Measurements from ENCODE around the gene MRPL12. TPM values are rescaled to one million over a fixed set of nuclear protein-coding genes. Genes with fewer than 3 reads are reported as not detected.

MRPL12 gene
- total RNA-seq, 1 experiment from 2014 or later = 139 TPM

DNA sequence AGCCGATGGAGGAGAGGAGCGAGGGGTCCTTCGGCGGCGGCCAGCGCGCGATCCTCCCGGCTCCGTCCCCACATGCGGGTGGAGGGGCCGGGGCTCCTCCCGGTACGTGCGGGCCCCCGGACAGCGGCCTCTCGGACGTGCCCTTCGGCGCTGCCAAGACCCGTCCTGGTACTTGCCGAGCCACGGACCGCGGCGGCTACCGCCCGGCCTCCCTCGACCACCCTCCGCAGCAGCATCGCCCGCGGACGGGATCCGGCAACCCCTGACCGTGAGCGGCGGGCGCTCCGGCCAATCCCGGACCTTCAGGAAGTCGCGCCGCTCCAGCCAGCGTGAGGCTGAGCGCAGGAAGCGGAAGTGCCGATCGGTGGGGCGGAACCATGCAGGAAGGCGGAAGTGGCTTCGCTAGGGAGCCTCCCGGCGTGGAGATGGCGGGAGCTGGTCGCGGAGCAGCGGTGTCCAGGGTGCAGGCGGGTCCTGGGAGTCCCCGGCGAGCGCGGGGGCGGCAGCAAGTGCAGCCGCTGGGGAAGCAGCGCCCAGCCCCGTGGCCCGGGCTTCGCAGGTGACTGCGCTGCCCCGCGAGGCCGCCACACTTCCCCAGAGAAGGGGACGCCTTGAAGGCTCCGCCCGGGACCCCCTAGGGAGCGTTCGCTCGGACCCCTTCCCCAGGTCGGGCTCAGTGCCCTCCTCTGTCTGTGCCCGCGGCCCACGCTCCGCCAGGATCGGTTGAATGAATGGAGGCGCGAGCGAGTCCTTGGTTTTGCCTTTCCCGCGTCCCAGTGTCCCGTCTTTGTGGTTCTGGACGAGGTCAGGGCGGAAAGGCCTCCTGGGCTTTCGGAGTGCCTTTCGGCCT, 36.6 kb upstream of the MRPL12 start, which contains the start of the genes CCDC137 and OXLD1 (continued):
- TF ChIP-seq, protein P1, sequence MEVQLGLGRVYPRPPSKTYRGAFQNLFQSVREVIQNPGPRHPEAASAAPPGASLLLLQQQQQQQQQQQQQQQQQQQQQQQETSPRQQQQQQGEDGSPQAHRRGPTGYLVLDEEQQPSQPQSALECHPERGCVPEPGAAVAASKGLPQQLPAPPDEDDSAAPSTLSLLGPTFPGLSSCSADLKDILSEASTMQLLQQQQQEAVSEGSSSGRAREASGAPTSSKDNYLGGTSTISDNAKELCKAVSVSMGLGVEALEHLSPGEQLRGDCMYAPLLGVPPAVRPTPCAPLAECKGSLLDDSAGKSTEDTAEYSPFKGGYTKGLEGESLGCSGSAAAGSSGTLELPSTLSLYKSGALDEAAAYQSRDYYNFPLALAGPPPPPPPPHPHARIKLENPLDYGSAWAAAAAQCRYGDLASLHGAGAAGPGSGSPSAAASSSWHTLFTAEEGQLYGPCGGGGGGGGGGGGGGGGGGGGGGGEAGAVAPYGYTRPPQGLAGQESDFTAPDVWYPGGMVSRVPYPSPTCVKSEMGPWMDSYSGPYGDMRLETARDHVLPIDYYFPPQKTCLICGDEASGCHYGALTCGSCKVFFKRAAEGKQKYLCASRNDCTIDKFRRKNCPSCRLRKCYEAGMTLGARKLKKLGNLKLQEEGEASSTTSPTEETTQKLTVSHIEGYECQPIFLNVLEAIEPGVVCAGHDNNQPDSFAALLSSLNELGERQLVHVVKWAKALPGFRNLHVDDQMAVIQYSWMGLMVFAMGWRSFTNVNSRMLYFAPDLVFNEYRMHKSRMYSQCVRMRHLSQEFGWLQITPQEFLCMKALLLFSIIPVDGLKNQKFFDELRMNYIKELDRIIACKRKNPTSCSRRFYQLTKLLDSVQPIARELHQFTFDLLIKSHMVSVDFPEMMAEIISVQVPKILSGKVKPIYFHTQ (CRISPR knock-in tag; IDR thresholded peaks at IDR 0.05) = no peak
- TF ChIP-seq, protein P2, sequence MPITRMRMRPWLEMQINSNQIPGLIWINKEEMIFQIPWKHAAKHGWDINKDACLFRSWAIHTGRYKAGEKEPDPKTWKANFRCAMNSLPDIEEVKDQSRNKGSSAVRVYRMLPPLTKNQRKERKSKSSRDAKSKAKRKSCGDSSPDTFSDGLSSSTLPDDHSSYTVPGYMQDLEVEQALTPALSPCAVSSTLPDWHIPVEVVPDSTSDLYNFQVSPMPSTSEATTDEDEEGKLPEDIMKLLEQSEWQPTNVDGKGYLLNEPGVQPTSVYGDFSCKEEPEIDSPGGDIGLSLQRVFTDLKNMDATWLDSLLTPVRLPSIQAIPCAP (CRISPR knock-in tag; IDR thresholded peaks at IDR 0.05) = peak; percentile 40; the same call in 1 of the 2 replicates
- no peak for TF ChIP-seq PRRX2 (CRISPR knock-in tag; IDR thresholded peaks at IDR 0.05)
- TF ChIP-seq NFE2L1 (CRISPR knock-in tag; IDR thresholded peaks at IDR 0.05) = peak; percentile 85; the same call in 1 of the 2 replicates
- TF ChIP-seq, protein P3, sequence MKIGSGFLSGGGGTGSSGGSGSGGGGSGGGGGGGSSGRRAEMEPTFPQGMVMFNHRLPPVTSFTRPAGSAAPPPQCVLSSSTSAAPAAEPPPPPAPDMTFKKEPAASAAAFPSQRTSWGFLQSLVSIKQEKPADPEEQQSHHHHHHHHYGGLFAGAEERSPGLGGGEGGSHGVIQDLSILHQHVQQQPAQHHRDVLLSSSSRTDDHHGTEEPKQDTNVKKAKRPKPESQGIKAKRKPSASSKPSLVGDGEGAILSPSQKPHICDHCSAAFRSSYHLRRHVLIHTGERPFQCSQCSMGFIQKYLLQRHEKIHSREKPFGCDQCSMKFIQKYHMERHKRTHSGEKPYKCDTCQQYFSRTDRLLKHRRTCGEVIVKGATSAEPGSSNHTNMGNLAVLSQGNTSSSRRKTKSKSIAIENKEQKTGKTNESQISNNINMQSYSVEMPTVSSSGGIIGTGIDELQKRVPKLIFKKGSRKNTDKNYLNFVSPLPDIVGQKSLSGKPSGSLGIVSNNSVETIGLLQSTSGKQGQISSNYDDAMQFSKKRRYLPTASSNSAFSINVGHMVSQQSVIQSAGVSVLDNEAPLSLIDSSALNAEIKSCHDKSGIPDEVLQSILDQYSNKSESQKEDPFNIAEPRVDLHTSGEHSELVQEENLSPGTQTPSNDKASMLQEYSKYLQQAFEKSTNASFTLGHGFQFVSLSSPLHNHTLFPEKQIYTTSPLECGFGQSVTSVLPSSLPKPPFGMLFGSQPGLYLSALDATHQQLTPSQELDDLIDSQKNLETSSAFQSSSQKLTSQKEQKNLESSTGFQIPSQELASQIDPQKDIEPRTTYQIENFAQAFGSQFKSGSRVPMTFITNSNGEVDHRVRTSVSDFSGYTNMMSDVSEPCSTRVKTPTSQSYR (CRISPR knock-in tag; IDR thresholded peaks at IDR 0.05) = peak; percentile 66
- TF ChIP-seq ZNF232 (CRISPR knock-in tag; IDR thresholded peaks at IDR 0.05) = 0 out of 2 replicates have a peak, but pooled peaks have one; percentile 80
- TF ChIP-seq GABPB1 (CRISPR knock-in tag; IDR thresholded peaks at IDR 0.05) = peak; percentile 91
- TF ChIP-seq SMAD3 (CRISPR knock-in tag; IDR thresholded peaks at IDR 0.05; ENCODE audit: borderline replicate concordance) = 0 out of 2 replicates have a peak, but pooled peaks have one; percentile 16
- no peak for TF ChIP-seq EMX1 (CRISPR knock-in tag; IDR thresholded peaks at IDR 0.05)
- peak; percentile 94 for TF ChIP-seq MAX (CRISPR knock-in tag; IDR thresholded peaks at IDR 0.05)
- TF ChIP-seq, protein P4, sequence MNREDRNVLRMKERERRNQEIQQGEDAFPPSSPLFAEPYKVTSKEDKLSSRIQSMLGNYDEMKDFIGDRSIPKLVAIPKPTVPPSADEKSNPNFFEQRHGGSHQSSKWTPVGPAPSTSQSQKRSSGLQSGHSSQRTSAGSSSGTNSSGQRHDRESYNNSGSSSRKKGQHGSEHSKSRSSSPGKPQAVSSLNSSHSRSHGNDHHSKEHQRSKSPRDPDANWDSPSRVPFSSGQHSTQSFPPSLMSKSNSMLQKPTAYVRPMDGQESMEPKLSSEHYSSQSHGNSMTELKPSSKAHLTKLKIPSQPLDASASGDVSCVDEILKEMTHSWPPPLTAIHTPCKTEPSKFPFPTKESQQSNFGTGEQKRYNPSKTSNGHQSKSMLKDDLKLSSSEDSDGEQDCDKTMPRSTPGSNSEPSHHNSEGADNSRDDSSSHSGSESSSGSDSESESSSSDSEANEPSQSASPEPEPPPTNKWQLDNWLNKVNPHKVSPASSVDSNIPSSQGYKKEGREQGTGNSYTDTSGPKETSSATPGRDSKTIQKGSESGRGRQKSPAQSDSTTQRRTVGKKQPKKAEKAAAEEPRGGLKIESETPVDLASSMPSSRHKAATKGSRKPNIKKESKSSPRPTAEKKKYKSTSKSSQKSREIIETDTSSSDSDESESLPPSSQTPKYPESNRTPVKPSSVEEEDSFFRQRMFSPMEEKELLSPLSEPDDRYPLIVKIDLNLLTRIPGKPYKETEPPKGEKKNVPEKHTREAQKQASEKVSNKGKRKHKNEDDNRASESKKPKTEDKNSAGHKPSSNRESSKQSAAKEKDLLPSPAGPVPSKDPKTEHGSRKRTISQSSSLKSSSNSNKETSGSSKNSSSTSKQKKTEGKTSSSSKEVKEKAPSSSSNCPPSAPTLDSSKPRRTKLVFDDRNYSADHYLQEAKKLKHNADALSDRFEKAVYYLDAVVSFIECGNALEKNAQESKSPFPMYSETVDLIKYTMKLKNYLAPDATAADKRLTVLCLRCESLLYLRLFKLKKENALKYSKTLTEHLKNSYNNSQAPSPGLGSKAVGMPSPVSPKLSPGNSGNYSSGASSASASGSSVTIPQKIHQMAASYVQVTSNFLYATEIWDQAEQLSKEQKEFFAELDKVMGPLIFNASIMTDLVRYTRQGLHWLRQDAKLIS (CRISPR knock-in tag; IDR thresholded peaks at IDR 0.05; ENCODE audit: borderline replicate concordance) = no peak
- TF ChIP-seq NR2C2 (CRISPR knock-in tag; IDR thresholded peaks at IDR 0.05) = peak; percentile 53; the same call in 1 of the 2 replicates
- peak; percentile 88; the same call in 1 of the 2 replicates for TF ChIP-seq MYBL2 (CRISPR knock-in tag; IDR thresholded peaks at IDR 0.05)
- peak; percentile 41; the same call in 1 of the 2 replicates for TF ChIP-seq USF1 (CRISPR knock-in tag; IDR thresholded peaks at IDR 0.05)
- TF ChIP-seq, protein P5, sequence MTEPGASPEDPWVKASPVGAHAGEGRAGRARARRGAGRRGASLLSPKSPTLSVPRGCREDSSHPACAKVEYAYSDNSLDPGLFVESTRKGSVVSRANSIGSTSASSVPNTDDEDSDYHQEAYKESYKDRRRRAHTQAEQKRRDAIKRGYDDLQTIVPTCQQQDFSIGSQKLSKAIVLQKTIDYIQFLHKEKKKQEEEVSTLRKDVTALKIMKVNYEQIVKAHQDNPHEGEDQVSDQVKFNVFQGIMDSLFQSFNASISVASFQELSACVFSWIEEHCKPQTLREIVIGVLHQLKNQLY (CRISPR knock-in tag; IDR thresholded peaks at IDR 0.05) = no peak
- TF ChIP-seq RORB (CRISPR knock-in tag; IDR thresholded peaks at IDR 0.05) = no peak
- peak; percentile 89; the same call in 1 of the 2 replicates for TF ChIP-seq ARID4B (CRISPR knock-in tag; IDR thresholded peaks at IDR 0.05; ENCODE audit: borderline replicate concordance)
- TF ChIP-seq CBFB (CRISPR knock-in tag; IDR thresholded peaks at IDR 0.05; ENCODE audit: low read depth) = no peak
- no peak for TF ChIP-seq ZNF423 (CRISPR knock-in tag; IDR thresholded peaks at IDR 0.05)

Measured in WTC11 (cell line).